Upper lobe of right lung (tissue), 1 donor: Measurements from ENCODE around the gene TNF. TPM values are rescaled to one million over a fixed set of nuclear protein-coding genes. Genes with fewer than 3 reads are reported as not detected.

Source experiments
- ATAC-seq: fragments of 200-7000 bp; cut with Tn5 transposase; one replicate; pipeline ENCODE4 v1.9.1; 2020; ENCODE audit warnings: mild to moderate bottlenecking, moderate library complexity
- DNase-seq: peaks from one replicate; pipeline ENCODE4 v3.0.0-alpha.2; 2020
- H3K27ac ChIP-seq: fragments of 200-600 bp; one replicate; pipeline ENCODE4 v1.8.0; 2022
- H3K27me3 ChIP-seq: fragments of 200-600 bp; one replicate; pipeline ENCODE4 v1.8.0; 2022; ENCODE audit warnings: mild to moderate bottlenecking
- H3K36me3 ChIP-seq: fragments of 200-600 bp; one replicate; pipeline ENCODE4 v1.8.0; 2022
- H3K4me1 ChIP-seq: fragments of 200-600 bp; one replicate; pipeline ENCODE4 v1.8.0; 2022
- H3K4me3 ChIP-seq: fragments of 200-600 bp; one replicate; pipeline ENCODE4 v1.8.0; 2022; ENCODE audit warnings: mild to moderate bottlenecking
- H3K9me3 ChIP-seq: fragments of 200-600 bp; one replicate; pipeline ENCODE4 v1.8.0; 2022
- CTCF ChIP-seq: fragments of 200-600 bp; IDR thresholded peaks from one replicate; pipeline ENCODE4 v1.8.0; 2022; ENCODE audit warnings: antibody characterized with exemption
- intact Hi-C: fragments of 100-400 bp; cut with DNase I; formaldehyde crosslinking; loops from one replicate; pipeline ENCODE4 v1.11.0; 2022
- total RNA-seq: library from RNA; stranded (reverse); fragmentation: NEBNext Ultra II Directional; extraction: Animal tissue kit (Norgen Biotek cat#: 25700); gene quantifications from one replicate; pipeline ENCODE4 v1.2.1, GENCODE V29; 2021
- donor health status: DM: no; HTN: yes; CAD: no; lungs with severe emphysema.

TNF gene
- total RNA-seq, 1 donor from 2014 or later = 2.4 TPM

GRCh38 chr6:31559958-31560696 lies 15.2 kb upstream of the TNF start:
- DNase-seq (peak; percentile 73), ATAC-seq (peak; percentile 70)
- Histone ChIP-seq H3K27ac (peak overlapping the region; percentile 73), H3K36me3 (peaks cover 26% of the 10 kb centered on the region), H3K4me3 (no peak overlapping the region), H3K27me3 (no peaks in the 10 kb centered on the region), H3K9me3 (no peaks in the 10 kb centered on the region), H3K4me1 (peaks cover 51% of the 10 kb centered on the region)
- no peak for TF ChIP-seq CTCF
- intact Hi-C loops = no loop called here

DNA sequence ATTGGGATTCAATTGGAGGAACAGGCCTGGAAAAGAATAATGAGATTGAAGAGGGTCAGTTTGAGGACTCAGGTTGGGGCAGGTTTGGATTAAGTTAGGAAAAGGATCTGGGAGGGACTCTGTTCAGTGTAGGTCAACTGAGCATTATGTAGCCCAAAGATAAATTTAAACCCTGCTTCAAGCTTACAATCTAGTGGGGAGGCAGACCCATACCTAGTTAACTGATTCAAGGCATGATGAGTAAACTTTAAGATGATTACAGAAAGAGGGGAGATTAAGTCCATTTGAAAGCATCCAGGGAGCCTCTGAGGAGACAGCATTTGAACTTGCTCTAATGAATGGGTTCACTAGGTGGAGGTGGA lies 14.7 kb upstream of the TNF start:
- no peak overlapping the region for H3K4me3 ChIP-seq
- H3K36me3 ChIP-seq = peaks cover 26% of the 10 kb centered on the region
- intact Hi-C loops = no loop called here
- H3K4me1 ChIP-seq = peaks cover 51% of the 10 kb centered on the region
- DNase-seq (no peak), ATAC-seq (no peak)
- no peaks in the 10 kb centered on the region for H3K9me3 ChIP-seq
- no peak for TF ChIP-seq CTCF
- H3K27me3 ChIP-seq = no peaks in the 10 kb centered on the region
- H3K27ac ChIP-seq = peak overlapping the region; percentile 73

- Histone ChIP-seq H3K27me3 (no peaks in the 10 kb centered on the region), H3K9me3 (no peaks in the 10 kb centered on the region), H3K4me1 (peaks cover 4% of the 10 kb centered on the region), H3K36me3 (no peaks in the 10 kb centered on the region), H3K27ac (no peak overlapping the region), H3K4me3 (no peak overlapping the region)
- ATAC-seq (peak; percentile 48), DNase-seq (no peak)
- no peak for TF ChIP-seq CTCF
- intact Hi-C loops = no loop called here
Measured at GRCh38 chr6:31567531-31568370, 7.6 kb upstream of the TNF start.

GRCh38 chr6:31568537-31568961 lies 6.8 kb upstream of the TNF start:
- no peak for TF ChIP-seq CTCF
- Histone ChIP-seq H3K4me3 (no peak overlapping the region), H3K36me3 (no peaks in the 10 kb centered on the region), H3K4me1 (peaks cover 4% of the 10 kb centered on the region), H3K27ac (no peak overlapping the region), H3K9me3 (no peaks in the 10 kb centered on the region), H3K27me3 (no peaks in the 10 kb centered on the region)
- intact Hi-C loops = no loop called here
- DNase-seq = no peak
- ATAC-seq = peak; percentile 86

DNA sequence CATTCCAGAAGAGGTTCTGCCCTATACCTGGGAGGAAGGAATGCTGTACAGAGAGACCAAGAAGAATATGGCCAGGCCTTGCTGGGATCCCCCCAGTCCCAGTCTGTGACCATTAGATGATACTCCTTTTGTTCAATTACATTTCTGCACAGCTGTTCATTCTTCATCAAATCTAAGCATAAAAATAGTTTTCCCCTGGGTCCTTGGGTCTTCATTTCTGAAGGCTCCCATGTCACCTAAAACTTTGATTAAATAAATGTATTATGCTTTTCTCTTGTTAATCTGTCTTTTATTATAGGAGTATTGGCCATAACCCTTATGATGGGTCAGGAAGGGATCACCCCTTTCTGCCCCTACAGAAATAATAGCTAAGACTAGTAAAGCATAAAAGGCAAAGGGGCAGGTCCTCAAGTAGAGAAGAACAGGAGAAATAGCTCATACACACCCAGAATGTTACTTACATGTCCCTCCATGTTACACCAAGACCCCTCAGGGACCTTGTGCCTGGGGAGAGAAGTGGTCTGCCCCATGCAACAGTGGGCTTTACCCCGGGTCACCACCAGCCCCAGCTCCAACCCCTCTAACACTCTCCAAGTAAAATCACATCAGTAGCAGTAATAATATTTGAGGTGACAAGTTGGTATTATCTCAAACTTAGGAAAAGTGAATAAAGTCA lies 5.4 kb upstream of the TNF start:
- DNase-seq (no peak), ATAC-seq (no peak)
- no peak overlapping the region for H3K4me3 ChIP-seq
- no peaks in the 10 kb centered on the region for H3K36me3 ChIP-seq
- no peak for TF ChIP-seq CTCF
- no peaks in the 10 kb centered on the region for H3K9me3 ChIP-seq
- H3K4me1 ChIP-seq = peaks cover 4% of the 10 kb centered on the region
- intact Hi-C loops = no loop called here
- no peaks in the 10 kb centered on the region for H3K27me3 ChIP-seq
- no peak overlapping the region for H3K27ac ChIP-seq
